HG03139 (cell line): ENCODE results near the gene ING1.
"Not testable (repeated sequence)": the region's sequence is repeated elsewhere in the genome, so short reads cannot be mapped to it uniquely, and the experiment has no call there.

Experiments
- ATAC-seq: cut with Tn5 transposase; IDR thresholded peaks from one replicate; pipeline ENCODE4 v1.9.1; 2021; ENCODE audit not compliant: unreplicated experiment

ING1 gene

GRCh38 chr13:110714797-110715394 lies 1.4 kb downstream of the ING1 start:
- ATAC-seq, result no peak

GRCh38 chr13:110715395-110716246 lies 2.1 kb downstream of the ING1 start:
- ATAC-seq, result peak; percentile 57

- ATAC-seq, result no peak
Measured at GRCh38 chr13:110716247-110716515, 2.7 kb downstream of the ING1 start.

GRCh38 chr13:110719036-110719710 lies 5.7 kb downstream of the ING1 start:
- no peak for ATAC-seq

- ATAC-seq, result no peak
Measured at GRCh38 chr13:110722971-110723370, 9.5 kb downstream of the ING1 start.

- ATAC-seq, result no peak
Measured at GRCh38 chr13:110723598-110723997, 10.1 kb downstream of the ING1 start.

DNA sequence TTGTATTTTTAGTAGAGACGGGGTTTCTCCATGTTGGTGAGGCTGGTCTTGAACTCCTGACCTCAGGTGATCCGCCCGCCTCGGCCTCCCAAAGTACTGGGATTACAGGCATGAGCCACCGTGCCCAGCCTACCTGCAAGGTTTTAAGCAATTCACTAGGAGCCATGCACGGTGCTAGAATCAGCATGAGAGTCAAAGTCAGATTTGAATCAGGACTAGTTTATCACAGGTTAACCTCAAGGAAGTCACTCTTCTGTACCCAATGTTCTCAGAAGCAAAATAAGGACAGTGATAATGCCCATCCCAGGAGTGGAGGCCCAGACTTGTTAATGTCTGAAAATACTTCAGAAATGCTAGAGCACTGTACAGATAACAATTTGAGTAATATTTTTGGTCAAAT lies 12.7 kb downstream of the ING1 start:
- not testable (repeated sequence) for ATAC-seq

GRCh38 chr13:110726726-110727125 lies 13.2 kb downstream of the ING1 start:
- no peak for ATAC-seq

DNA sequence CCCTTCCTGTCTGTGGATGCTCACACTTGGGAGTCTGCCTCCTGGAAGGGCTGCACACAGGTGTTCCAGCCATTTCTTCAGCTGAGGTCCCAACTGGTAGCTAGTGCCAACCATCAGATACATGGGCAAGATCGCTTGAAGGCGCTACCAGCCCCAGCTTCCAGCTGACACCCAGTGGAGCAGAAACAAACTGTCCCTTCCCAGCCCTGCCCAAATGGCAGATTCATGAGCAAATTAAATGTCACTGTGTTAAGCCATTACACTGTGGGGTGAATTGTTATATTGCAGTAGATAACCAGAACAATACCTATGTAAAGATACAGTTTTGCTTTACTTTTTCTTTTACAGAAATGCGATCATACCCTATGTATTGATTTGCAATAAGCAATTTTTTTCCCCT lies 17.6 kb downstream of the ING1 start:
- ATAC-seq, result no peak

GRCh38 chr13:110734561-110734960 lies 21.1 kb downstream of the ING1 start:
- ATAC-seq, result no peak

DNA sequence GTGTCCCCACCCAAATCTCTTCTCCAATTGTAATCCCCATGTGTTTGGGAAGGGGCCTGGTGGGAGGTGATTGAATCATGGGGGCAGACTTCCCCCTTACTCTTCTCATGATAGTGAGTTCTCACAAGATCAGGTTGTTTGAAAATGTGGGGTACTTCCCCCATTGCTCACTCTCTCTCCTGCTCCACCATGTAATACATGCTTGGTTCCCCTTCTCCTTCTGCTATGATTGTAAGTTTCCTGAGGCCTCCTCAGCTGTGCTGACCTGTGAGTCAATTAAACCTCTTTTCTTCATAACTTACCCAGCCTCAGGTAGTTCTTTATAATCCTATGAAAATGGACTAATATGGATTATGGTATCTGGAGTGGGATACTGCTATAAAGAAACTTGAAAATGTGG lies 24.1 kb downstream of the ING1 start:
- no peak for ATAC-seq

DNA sequence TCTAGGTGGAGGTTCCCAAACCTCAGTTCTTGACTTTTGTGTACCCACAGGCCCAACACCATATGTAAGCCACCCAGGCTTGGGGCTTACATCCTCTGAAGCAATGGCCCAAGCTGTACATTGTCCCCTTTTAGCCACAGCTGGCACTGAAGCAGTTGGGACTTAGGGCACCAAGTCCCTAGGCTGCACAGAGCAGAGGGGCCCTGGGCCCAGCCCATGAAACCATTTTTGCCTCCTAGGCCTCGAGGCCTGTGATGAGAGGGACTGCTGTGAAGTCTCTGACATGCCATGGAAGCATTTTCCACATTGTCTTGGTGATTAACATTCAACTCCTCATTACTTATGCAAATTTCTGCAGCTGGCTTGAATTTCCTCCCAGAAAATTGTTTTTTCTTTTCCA lies 30.2 kb downstream of the ING1 start:
- ATAC-seq, result no peak

DNA sequence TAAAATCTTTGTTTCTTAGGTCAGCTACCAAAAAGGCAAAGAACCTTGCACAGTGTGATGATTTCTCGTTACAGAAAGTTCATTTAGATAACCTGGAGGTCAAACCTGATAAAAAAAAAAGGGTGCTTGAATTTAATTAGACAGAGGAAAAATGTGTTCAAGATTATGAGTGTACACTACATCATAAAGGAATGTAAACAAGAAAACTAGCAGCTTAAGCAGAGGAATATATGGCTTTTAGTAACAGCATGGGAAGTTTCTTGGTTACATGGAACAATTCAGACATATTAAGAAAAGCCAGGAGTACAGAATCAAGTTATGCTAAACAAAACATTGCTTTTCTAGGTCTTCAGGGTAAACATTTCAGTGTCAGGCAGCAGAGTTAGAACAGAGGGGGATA lies 32.9 kb downstream of the ING1 start:
- ATAC-seq, result no peak

- ATAC-seq, result no peak
Measured at GRCh38 chr13:110748271-110748670, 34.8 kb downstream of the ING1 start.

GRCh38 chr13:110756219-110756631 lies 42.7 kb downstream of the ING1 start:
- ATAC-seq, result no peak

- no peak for ATAC-seq
Measured at GRCh38 chr13:110757296-110757695, 43.8 kb downstream of the ING1 start.

- no peak for ATAC-seq
Measured at GRCh38 chr13:110758195-110758805, 44.8 kb downstream of the ING1 start.

DNA sequence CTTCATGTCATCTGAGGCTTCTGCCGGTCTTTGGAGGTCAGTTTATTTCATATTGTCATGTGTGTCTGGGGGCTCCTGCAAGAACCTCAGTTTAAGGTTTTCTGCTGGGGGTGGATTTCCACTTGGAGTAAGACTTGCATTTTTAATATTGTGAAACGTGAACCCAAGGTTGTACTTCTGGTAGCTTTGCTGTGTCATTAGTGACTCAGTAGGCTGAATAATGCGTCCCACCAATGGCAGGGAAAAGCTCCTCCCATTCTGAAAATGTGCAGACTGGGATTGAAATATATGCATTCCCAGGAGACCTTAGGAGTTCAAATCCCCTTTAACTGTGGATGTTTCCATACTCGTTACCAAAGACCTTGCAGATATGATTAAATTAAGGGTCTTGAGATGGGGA lies 46.2 kb downstream of the ING1 start:
- no peak for ATAC-seq

GRCh38 chr13:110760611-110761010 lies 47.1 kb downstream of the ING1 start:
- ATAC-seq, result no peak

DNA sequence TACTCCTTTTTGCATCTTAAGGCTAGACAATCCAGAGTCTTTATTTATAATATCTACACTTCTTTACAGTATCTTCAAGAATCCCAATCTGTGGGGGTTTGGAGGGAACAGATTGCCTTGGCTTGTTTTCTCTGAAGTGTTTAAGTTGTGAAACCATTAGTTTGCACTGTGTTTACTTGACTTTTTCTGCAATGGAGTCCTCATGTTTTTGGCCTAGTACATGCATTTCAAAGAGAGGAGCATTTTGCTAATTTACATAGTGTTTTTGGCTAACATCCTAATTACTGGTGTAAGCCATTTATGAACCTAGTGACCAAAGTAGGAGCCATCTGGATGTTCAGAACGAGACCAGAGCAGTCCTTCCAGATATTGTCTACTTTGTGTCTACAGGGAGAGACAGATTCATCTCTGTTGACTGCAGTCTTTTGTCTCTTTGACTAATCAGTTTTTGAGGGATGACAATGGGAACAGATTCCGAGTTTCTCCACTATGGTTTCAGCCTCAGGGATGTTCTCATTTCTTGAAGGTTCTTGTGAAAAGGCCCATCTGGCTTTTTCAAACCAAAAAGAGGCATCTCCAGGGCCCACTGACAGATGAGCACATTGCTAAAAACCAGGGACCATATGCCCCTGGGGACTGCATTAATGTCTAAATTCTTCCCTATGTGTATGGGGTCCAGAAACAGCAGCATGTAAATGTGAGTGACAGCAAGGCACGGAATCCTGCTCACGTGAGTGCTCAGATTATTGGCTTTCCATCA lies 53.4 kb downstream of the ING1 start:
- ATAC-seq, result no peak

GRCh38 chr13:110767476-110767875 lies 54.0 kb downstream of the ING1 start:
- no peak for ATAC-seq
